T-cell (primary cell): Measurements from ENCODE around the gene DCAF6. TPM values are rescaled to one million over a fixed set of nuclear protein-coding genes. Genes with fewer than 3 reads are reported as not detected.
"Not testable (repeated sequence)": the region's sequence is repeated elsewhere in the genome, so short reads cannot be mapped to it uniquely, and the experiment has no call there.

Source experiments
- ATAC-seq, 4 experiments: fragments of 200-7000 bp in 3 of 4; fragments of 150-1000 bp in 1 of 4; cut with Tn5 transposase; replicated peaks in 1 of 4; 1 replicate in 3 of 4; 2 replicates in 1 of 4; pipeline ENCODE4 v1.10.0; 2021; ENCODE audit warnings: moderate library complexity in 3 of 4, mild to moderate bottlenecking in 2 of 4, moderate number of reproducible peaks in 1 of 4
- CTCF ChIA-PET, 2 donors: fragments of 300-600 bp; sonication (Branson Sonifier 250); formaldehyde crosslinking; loops; one replicate each; lab custom pipeline; 2022; ENCODE audit warnings: antibody characterized with exemption in 2 of 2; lab: Charles Lee
- POLR2A ChIA-PET, 2 donors: fragments of 300-600 bp; sonication (Branson Sonifier 250); formaldehyde crosslinking; loops; one replicate each; lab custom pipeline; 2022; ENCODE audit warnings: antibody characterized with exemption in 2 of 2; lab: Charles Lee
- DNase-seq, 35 experiments: peaks; one replicate each; pipeline versions ENCODE4 v3.0.0 to v3.0.0-alpha.2; 2013 to 2023
- H3K27ac ChIP-seq: one replicate; pipeline ENCODE4 v1.5.1; 2013; ENCODE audit warnings: low read length
- H3K27me3 ChIP-seq, 2 experiments: replicated peaks in 1 of 2; 1 replicate in 1 of 2; 2 replicates in 1 of 2; pipeline versions ENCODE4 v1.6.1 to v1.7.0; 2013; ENCODE audit warnings: low read length in 1 of 2, mixed read lengths in 1 of 2; ENCODE audit not compliant: control insufficient read depth in 2 of 2, insufficient read depth in 2 of 2; ENCODE audit errors: extremely low read depth in 1 of 2
- H3K36me3 ChIP-seq, 2 donors: 1 replicate in 1 of 2; 2 replicates in 1 of 2; pipeline versions ENCODE4 v1.6.1 to v1.7.0; 2013; ENCODE audit warnings: low read length in 1 of 2; ENCODE audit not compliant: control insufficient read depth in 2 of 2, insufficient read depth in 1 of 2; ENCODE audit errors: extremely low read depth in 1 of 2
- H3K4me1 ChIP-seq, 2 experiments: 1 replicate in 1 of 2; 2 replicates in 1 of 2; pipeline versions ENCODE4 v1.6.1 to v1.7.0; 2013; ENCODE audit warnings: low read length in 2 of 2, mixed read lengths in 1 of 2; ENCODE audit not compliant: insufficient read depth in 2 of 2, control insufficient read depth in 1 of 2; ENCODE audit errors: extremely low read depth in 1 of 2
- H3K4me3 ChIP-seq, 2 donors: 1 replicate in 1 of 2; 2 replicates in 1 of 2; pipeline versions ENCODE4 v1.5.1 to v1.7.0; 2013; ENCODE audit warnings: mild to moderate bottlenecking in 2 of 2, low read length in 1 of 2, moderate library complexity in 1 of 2; ENCODE audit not compliant: control insufficient read depth in 1 of 2; ENCODE audit errors: extremely low read depth in 1 of 2
- H3K9me3 ChIP-seq: 2 replicates; pipeline ENCODE4 v1.7.0; 2013
- H3K27ac Mint-ChIP-seq, 2 donors: one replicate each; pipeline ENCODE4 v1.8.0; 2020 to 2021; ENCODE audit warnings: mild to moderate bottlenecking in 2 of 2, mixed read lengths in 2 of 2
- H3K27me3 Mint-ChIP-seq, 2 donors: one replicate each; pipeline ENCODE4 v1.8.0; 2021 to 2022; ENCODE audit warnings: mixed read lengths in 2 of 2
- H3K36me3 Mint-ChIP-seq: one replicate; pipeline ENCODE4 v1.8.0; 2021; ENCODE audit warnings: mixed read lengths
- H3K4me1 Mint-ChIP-seq, 3 donors: one replicate each; pipeline ENCODE4 v1.8.0; 2020 to 2022; ENCODE audit warnings: mixed read lengths in 3 of 3, mild to moderate bottlenecking in 1 of 3
- H3K4me3 Mint-ChIP-seq, 3 donors: one replicate each; pipeline ENCODE4 v1.8.0; 2020 to 2022; ENCODE audit warnings: mild to moderate bottlenecking in 3 of 3, mixed read lengths in 3 of 3, moderate library complexity in 3 of 3
- H3K9me3 Mint-ChIP-seq, 3 donors: one replicate each; pipeline ENCODE4 v1.8.0; 2020 to 2022; ENCODE audit warnings: mixed read lengths in 3 of 3
- WGBS: methylation state at CpG from one replicate; pipeline ENCODE4 v1.1.5; 2013; ENCODE audit warnings: missing lambda C conversion rate; ENCODE audit not compliant: insufficient coverage; 5-methylcytosine and 5-hydroxymethylcytosine counted together
- total RNA-seq, 35 experiments: library from RNA in 6 of 35; stranded (reverse) in 6 of 35; fragments of 120-200 nt in 1 of 35; gene quantifications; one replicate each; pipeline versions ENCODE4 v1.2.1 to v1.2.4 and lab custom pipeline; 2013 to 2026

Gene DCAF6
- total RNA-seq, 5 donors from 2014 or later (not counting 1 experiment from before 2014, with no cell fraction given) = 21.6 to 27.4 (median 26.9) TPM

DNA sequence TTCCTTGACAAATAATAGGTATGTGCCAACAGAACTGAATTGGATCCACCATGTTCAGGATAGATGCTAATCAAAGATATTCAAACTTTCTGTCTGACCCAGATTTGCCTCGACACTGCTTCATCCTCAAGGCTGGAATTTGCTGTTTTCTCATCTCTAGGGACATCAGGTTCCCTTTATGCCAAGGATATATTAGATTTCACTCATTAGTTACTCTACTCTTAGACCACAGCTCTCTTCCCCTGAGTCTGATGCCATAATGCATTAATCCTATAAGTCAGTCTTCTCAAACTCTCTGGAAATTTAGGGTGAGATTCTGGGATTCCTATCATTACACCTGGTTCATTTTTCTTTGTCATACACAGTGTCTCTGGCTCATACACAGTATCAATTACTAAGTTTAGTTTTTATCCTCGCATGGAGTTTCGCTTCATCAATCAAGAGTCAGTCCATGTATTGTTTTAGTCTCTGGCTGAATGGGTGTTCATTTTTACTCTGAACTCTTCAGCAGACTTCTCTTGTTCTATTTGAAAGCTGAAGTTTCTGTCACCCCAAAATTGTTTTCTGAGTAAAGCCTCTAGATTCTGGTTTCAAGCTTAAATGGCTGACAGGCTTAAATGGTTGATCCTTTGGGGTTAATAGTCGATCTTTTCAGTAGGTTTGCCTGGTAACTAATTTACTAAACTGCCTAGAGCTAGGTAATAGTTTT is 9.3 kb upstream of the DCAF6 start:
- Mint-ChIP-seq H3K9me3 (no peaks in the 10 kb centered on the region), H3K4me1 (peaks cover 18 to 24% (median 22%) of the 10 kb centered on the region in 3 donors), H3K27me3 (no peaks in the 10 kb centered on the region), H3K27ac (no peak overlapping the region), H3K4me3 (no peak overlapping the region), H3K36me3 (peaks cover 18% of the 10 kb centered on the region)
- ATAC-seq (no peak), DNase-seq (no peak)
- CTCF ChIA-PET = no interaction called here
- H3K9me3 ChIP-seq = no peaks in the 10 kb centered on the region
- H3K36me3 ChIP-seq = no peaks in the 10 kb centered on the region
- no peaks in the 10 kb centered on the region for H3K4me1 ChIP-seq
- no peak overlapping the region for H3K4me3 ChIP-seq
- H3K27ac ChIP-seq = no peak overlapping the region
- no peaks in the 10 kb centered on the region for H3K27me3 ChIP-seq
- WGBS = 100% methylated on average over 1 of the region's 4 CpGs
- POLR2A ChIA-PET = no interaction called here

DNA sequence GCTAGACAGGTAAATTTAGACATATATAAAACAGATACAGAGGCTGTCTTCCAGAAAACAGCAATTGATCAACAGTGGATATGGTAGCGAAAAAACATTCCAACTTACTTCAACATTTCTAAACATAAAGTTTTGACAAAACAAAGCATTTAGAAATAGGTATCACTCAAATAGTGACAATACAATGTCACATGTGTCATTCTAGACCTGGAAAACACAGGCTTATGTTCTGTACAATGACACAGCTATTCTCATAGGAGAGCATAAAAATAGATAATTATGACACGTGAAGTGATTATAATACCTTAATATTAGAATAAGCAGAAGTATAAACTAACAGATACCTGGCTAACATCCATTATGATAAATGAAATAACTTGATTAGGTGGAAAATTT is 8.0 kb upstream of the DCAF6 start:
- H3K4me3 ChIP-seq = no peak overlapping the region
- POLR2A ChIA-PET = interaction anchor here (0.5 to 0.6 kb wide), 2 partner anchors 364 to 1983 kb away, joined by 4 to 5 read pairs; no protein-coding TSS in a partner anchor
- no peaks in the 10 kb centered on the region for H3K27me3 ChIP-seq
- no peaks in the 10 kb centered on the region for H3K36me3 ChIP-seq
- no peaks in the 10 kb centered on the region for H3K4me1 ChIP-seq
- CTCF ChIA-PET = interaction anchor here in 1 of 2 donors (0.7 kb wide), 1 partner anchor 104 kb away, joined by 3 read pairs; no protein-coding TSS in a partner anchor
- no peak overlapping the region for H3K4me3 Mint-ChIP-seq
- H3K27ac Mint-ChIP-seq = no peak overlapping the region
- ATAC-seq = no peak
- H3K36me3 Mint-ChIP-seq = peaks cover 11% of the 10 kb centered on the region
- H3K27me3 Mint-ChIP-seq = no peaks in the 10 kb centered on the region
- H3K27ac ChIP-seq = no peak overlapping the region
- H3K9me3 Mint-ChIP-seq = no peaks in the 10 kb centered on the region
- peaks cover 8 to 25% (median 24%) of the 10 kb centered on the region in 3 donors for H3K4me1 Mint-ChIP-seq
- no peaks in the 10 kb centered on the region for H3K9me3 ChIP-seq
- no CpG with 5 or more reads among the region's 2 CpGs for WGBS
- no peak for DNase-seq

DNA sequence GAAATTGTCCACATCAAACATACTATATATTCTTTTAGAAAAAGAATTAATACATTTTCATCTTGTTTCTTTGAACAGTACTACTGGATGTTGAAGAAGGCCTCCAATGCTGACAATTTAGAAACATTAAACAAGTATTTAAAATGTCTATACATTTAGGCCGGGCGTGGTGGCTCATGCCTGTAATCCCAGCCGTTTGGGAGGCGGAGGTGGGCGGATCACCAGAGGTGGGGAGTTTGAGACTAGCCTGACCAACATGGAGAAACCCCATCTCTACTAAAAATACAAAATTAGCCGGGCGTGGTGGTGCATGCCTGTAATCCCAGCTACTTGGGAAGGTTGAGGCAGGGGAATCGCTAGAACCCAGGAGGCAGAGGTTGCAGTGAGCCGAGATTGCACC is 7.6 kb upstream of the DCAF6 start:
- H3K4me1 Mint-ChIP-seq = peaks cover 13 to 30% (median 29%) of the 10 kb centered on the region in 3 donors
- H3K27me3 ChIP-seq, H3K9me3 ChIP-seq, CTCF ChIA-PET, H3K27ac ChIP-seq, H3K27ac Mint-ChIP-seq, H3K4me3 ChIP-seq, H3K9me3 Mint-ChIP-seq, POLR2A ChIA-PET, DNase-seq, H3K27me3 Mint-ChIP-seq, H3K36me3 ChIP-seq, H3K4me1 ChIP-seq, ATAC-seq, H3K4me3 Mint-ChIP-seq: not testable (repeated sequence)
- no CpG with 5 or more reads among the region's 9 CpGs for WGBS
- peaks cover 13% of the 10 kb centered on the region for H3K36me3 Mint-ChIP-seq

DNA sequence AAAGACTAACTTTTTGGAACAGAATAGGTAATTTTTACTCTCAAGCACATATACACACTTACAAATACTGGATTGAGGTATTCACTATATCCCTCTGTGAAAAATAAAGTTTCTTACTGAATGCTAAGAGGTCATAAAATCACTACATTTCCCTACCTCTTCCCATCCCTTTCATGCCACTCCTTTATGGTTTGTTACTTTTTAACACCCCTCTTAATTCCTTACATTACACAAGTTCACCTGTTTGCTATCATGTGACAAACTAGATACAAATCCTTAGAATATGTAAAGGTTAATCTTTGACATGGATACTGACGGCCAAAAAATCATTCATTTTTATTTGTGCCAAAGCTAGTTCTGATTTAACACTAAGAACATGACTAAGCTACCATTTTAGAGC is 6.8 kb upstream of the DCAF6 start:
- Histone ChIP-seq H3K27me3 (no peaks in the 10 kb centered on the region), H3K27ac (no peak overlapping the region), H3K36me3 (no peaks in the 10 kb centered on the region), H3K4me3 (no peak overlapping the region), H3K4me1 (peaks cover 0 to 9% of the 10 kb centered on the region in 2 experiments), H3K9me3 (no peaks in the 10 kb centered on the region)
- H3K4me3 Mint-ChIP-seq = no peak overlapping the region
- H3K27me3 Mint-ChIP-seq = no peaks in the 10 kb centered on the region
- ATAC-seq = no peak
- ChIA-PET POLR2A (no interaction called here), CTCF (interaction anchor here in 1 of 2 donors (0.5 kb wide), 1 partner anchor 901 kb away, joined by 3 read pairs; no protein-coding TSS in a partner anchor)
- no peak for DNase-seq
- no peaks in the 10 kb centered on the region for H3K9me3 Mint-ChIP-seq
- H3K4me1 Mint-ChIP-seq = peaks cover 19 to 38% (median 37%) of the 10 kb centered on the region in 3 donors
- WGBS = no CpG with 5 or more reads among the region's 1 CpG
- no peak overlapping the region for H3K27ac Mint-ChIP-seq
- H3K36me3 Mint-ChIP-seq = peaks cover 13% of the 10 kb centered on the region

DNA sequence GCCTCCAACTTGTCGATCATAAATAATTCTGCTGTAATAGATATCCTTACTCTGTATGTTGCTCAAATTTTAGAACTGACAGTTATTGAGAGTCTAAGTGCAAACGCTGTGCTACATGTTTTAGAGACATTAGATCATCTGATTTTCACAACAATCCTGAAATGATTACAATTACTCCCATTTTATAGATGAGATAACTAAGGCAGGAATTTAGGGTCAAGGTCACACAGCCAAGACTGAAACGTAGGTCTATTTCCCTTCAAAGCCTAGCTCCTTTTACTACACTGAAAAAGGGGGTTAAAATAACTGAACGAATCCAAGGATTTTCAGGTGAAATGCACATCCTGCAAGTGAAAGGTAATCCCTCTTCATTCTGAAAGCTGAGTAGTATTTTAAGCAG is 2.7 kb upstream of the DCAF6 start:
- Mint-ChIP-seq H3K4me1 (peaks cover 36 to 50% (median 46%) of the 10 kb centered on the region in 3 donors), H3K27ac (no peak overlapping the region), H3K27me3 (no peaks in the 10 kb centered on the region), H3K4me3 (peak overlapping the region in 1 of 3 donors; percentile 14), H3K36me3 (peaks cover 5% of the 10 kb centered on the region), H3K9me3 (no peaks in the 10 kb centered on the region)
- Histone ChIP-seq H3K4me1 (peaks cover 6 to 23% of the 10 kb centered on the region in 2 experiments), H3K27ac (no peak overlapping the region), H3K27me3 (no peaks in the 10 kb centered on the region), H3K4me3 (no peak overlapping the region), H3K36me3 (no peaks in the 10 kb centered on the region), H3K9me3 (no peaks in the 10 kb centered on the region)
- ATAC-seq = no peak
- ChIA-PET CTCF (interaction anchor here (0.6 to 1.3 kb wide), 2 partner anchors 31 to 334 kb away, joined by 3 to 6 read pairs; no protein-coding TSS in a partner anchor), POLR2A (interaction anchor here in 1 of 2 donors (0.9 kb wide), 1 partner anchor 9 kb away, joined by 3 read pairs; no protein-coding TSS in a partner anchor)
- no peak for DNase-seq
- no CpG with 5 or more reads among the region's 4 CpGs for WGBS

DNA sequence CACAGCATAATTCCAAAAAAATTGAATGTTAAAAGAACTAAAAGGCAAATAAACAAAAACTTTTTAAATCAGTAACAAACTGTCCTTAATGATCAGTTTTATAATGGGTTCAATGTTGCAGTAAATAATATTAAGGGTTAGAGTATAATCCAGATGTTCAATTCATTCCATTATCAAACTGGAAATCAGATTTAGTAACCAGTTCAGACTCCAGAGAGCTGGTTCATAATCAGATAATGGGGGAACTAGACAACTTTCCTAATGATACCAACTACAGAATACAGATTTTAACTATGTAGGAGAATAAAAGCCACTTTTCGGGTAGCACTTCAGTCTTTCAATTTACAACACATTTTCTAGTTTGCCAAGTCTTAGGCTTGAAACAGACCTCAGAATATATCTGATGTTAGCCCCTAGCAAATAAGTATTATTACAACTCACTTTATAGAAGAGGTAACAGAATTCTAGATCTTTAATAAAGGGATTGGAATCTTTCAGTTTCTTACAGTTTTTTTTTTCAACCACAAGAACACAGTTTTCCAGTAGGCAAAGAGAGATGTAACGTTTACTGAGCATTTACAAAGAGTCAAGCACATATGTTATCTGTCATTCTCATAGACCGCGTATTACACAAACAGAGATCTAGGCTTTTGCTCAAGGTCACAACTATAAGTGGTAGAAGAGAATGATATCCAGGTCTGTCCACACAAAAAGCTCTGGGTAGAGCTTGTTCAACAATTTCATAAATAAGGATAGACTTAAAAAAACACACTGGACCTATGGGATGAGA is 1.9 kb upstream of the DCAF6 start:
- ChIA-PET CTCF (interaction anchor here in 1 of 2 donors (0.6 to 1.3 kb wide), 2 partner anchors 30 to 151 kb away, joined by 3 to 4 read pairs; no protein-coding TSS in a partner anchor), POLR2A (interaction anchor here in 1 of 2 donors (0.5 to 0.9 kb wide), 3 partner anchors 8 to 1560 kb away, joined by 3 to 7 read pairs (median 3); no protein-coding TSS in a partner anchor)
- DNase-seq = no peak
- H3K36me3 ChIP-seq = no peaks in the 10 kb centered on the region
- Mint-ChIP-seq H3K4me3 (peak overlapping the region; percentile 87 to 96 (median 95)), H3K9me3 (no peaks in the 10 kb centered on the region), H3K27ac (peak overlapping the region; percentile 99 to 100), H3K36me3 (peaks cover 5% of the 10 kb centered on the region), H3K4me1 (peaks cover 36 to 51% (median 46%) of the 10 kb centered on the region in 3 donors), H3K27me3 (no peaks in the 10 kb centered on the region)
- peak overlapping the region; percentile 81 to 83 for H3K4me3 ChIP-seq
- no peaks in the 10 kb centered on the region for H3K9me3 ChIP-seq
- H3K27ac ChIP-seq = peak overlapping the region; percentile 97
- peaks cover 6 to 25% of the 10 kb centered on the region in 2 experiments for H3K4me1 ChIP-seq
- no peak for ATAC-seq
- no CpG with 5 or more reads among the region's 4 CpGs for WGBS
- H3K27me3 ChIP-seq = no peaks in the 10 kb centered on the region
